Fibroblast of lung (primary cell): ENCODE data around the gene MTERF4. TPM values are rescaled to one million over a fixed set of nuclear protein-coding genes. Genes with fewer than 3 reads are reported as not detected.

Experiments used
- DNase-seq, 2 donors: peaks; one replicate each; pipeline versions ENCODE4 v3.0.0 to v3.0.0-alpha.2; 2010; ENCODE audit warnings: low read depth in 2 of 2
- H2AFZ ChIP-seq: 2 replicates; pipeline ENCODE4 v1.5.1; 2012; ENCODE audit warnings: low read length, control low read depth, inconsistent platforms
- H3K27ac ChIP-seq: 2 replicates; pipeline ENCODE4 v1.5.1; 2011; ENCODE audit warnings: low read length, control low read depth; ENCODE audit not compliant: insufficient read depth
- H3K27me3 ChIP-seq: 2 replicates; pipeline ENCODE4 v1.5.1; 2011; ENCODE audit warnings: mild to moderate bottlenecking, low read length; ENCODE audit not compliant: control insufficient read depth, insufficient read depth
- H3K36me3 ChIP-seq: 2 replicates; pipeline ENCODE4 v1.5.1; 2011; ENCODE audit warnings: low read length; ENCODE audit not compliant: control insufficient read depth, insufficient read depth
- H3K4me1 ChIP-seq: 2 replicates; pipeline ENCODE4 v1.5.1; 2011; ENCODE audit warnings: low read length; ENCODE audit not compliant: control insufficient read depth, insufficient read depth; ENCODE audit errors: extremely low read depth
- H3K4me2 ChIP-seq: 2 replicates; pipeline ENCODE4 v1.5.1; 2011; ENCODE audit warnings: low read length, control low read depth; ENCODE audit not compliant: insufficient read depth; ENCODE audit errors: extremely low read depth
- H3K4me3 ChIP-seq, 4 experiments: fragments of 200-600 bp in 1 of 4; sonication (generic) in 1 of 4; replicated peaks in 1 of 4; 2 replicates each; pipeline ENCODE4 v1.5.1; 2011 to 2016; ENCODE audit warnings: low read length in 4 of 4, low read depth in 3 of 4, mild to moderate bottlenecking in 3 of 4, control low read depth in 2 of 4, inconsistent platforms in 1 of 4, mixed read lengths in 1 of 4; ENCODE audit not compliant: insufficient read depth in 1 of 4; ENCODE audit errors: control extremely low read depth in 1 of 4
- H3K79me2 ChIP-seq: 2 replicates; pipeline ENCODE4 v1.5.1; 2012; ENCODE audit warnings: mild to moderate bottlenecking, low read length, inconsistent platforms; ENCODE audit not compliant: control insufficient read depth, insufficient read depth
- H3K9ac ChIP-seq: 2 replicates; pipeline ENCODE4 v1.5.1; 2011; ENCODE audit warnings: mild to moderate bottlenecking, low read length, control low read depth; ENCODE audit not compliant: insufficient read depth
- H3K9me3 ChIP-seq: 2 replicates; pipeline ENCODE4 v1.5.1; 2012; ENCODE audit warnings: low read depth, low read length; ENCODE audit not compliant: control insufficient read depth, insufficient read depth
- H4K20me1 ChIP-seq: 2 replicates; pipeline ENCODE4 v1.5.1; 2011; ENCODE audit warnings: low read length; ENCODE audit not compliant: control insufficient read depth, insufficient read depth; ENCODE audit errors: extremely low read depth
- EZH2 ChIP-seq: IDR thresholded peaks from 2 replicates; pipeline ENCODE4 v1.5.1; 2012; ENCODE audit warnings: low read length, control low read depth, mild to moderate bottlenecking; ENCODE audit errors: missing control alignments
- polyA plus RNA-seq, 2 donors: library from polyadenylated mRNA; depleted of rRNA in 1 of 2; stranded (reverse) in 1 of 2; unstranded in 1 of 2; fragments of >200 nt; gene quantifications; 2 replicates each; pipeline ENCODE4 v1.2.1, GENCODE V29; 2011 to 2012; ENCODE audit warnings: missing spikeins in 1 of 2
- total RNA-seq: library from RNA; depleted of rRNA; stranded (reverse); fragments of >200 nt; gene quantifications from 2 replicates; pipeline ENCODE4 v1.2.1, GENCODE V29; 2014
- TF ChIP-seq, protein P1 (sequence below), 2 donors: IDR thresholded peaks in 1 of 2; conservative IDR thresholded peaks in 1 of 2; 1 replicate in 1 of 2; 2 replicates in 1 of 2; pipeline ENCODE4 v1.5.1; 2011 to 2012; ENCODE audit warnings: low read length in 2 of 2, control low read depth in 1 of 2, inconsistent platforms in 1 of 2, low read depth in 1 of 2, mild to moderate bottlenecking in 1 of 2

Gene MTERF4
- total and polyA plus RNA-seq, 2 donors (not counting 1 experiment from before 2014, with no cell fraction given): 31.7 to 35.5 TPM

- Histone ChIP-seq H3K79me2 (no peaks in the 10 kb centered on the region), H2AFZ (no peak overlapping the region), H4K20me1 (no peaks in the 10 kb centered on the region), H3K4me1 (no peaks in the 10 kb centered on the region), H3K4me3 (no peak overlapping the region), H3K36me3 (peaks cover 4% of the 10 kb centered on the region), H3K27me3 (no peaks in the 10 kb centered on the region), H3K9me3 (no peaks in the 10 kb centered on the region), H3K9ac (no peak overlapping the region), H3K27ac (no peak overlapping the region), H3K4me2 (no peak overlapping the region)
- DNase-seq: no peak
- TF ChIP-seq, protein P1, sequence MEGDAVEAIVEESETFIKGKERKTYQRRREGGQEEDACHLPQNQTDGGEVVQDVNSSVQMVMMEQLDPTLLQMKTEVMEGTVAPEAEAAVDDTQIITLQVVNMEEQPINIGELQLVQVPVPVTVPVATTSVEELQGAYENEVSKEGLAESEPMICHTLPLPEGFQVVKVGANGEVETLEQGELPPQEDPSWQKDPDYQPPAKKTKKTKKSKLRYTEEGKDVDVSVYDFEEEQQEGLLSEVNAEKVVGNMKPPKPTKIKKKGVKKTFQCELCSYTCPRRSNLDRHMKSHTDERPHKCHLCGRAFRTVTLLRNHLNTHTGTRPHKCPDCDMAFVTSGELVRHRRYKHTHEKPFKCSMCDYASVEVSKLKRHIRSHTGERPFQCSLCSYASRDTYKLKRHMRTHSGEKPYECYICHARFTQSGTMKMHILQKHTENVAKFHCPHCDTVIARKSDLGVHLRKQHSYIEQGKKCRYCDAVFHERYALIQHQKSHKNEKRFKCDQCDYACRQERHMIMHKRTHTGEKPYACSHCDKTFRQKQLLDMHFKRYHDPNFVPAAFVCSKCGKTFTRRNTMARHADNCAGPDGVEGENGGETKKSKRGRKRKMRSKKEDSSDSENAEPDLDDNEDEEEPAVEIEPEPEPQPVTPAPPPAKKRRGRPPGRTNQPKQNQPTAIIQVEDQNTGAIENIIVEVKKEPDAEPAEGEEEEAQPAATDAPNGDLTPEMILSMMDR (conservative IDR thresholded peaks at IDR 0.05 in 1 of 2, IDR thresholded peaks at IDR 0.05 in 1 of 2; ENCODE audit: low read depth in 1 of 2, low read length in 2 of 2): no peak
- no peak for TF ChIP-seq EZH2
Measured at GRCh38 chr2:241063093-241063551, 39.0 kb downstream of the MTERF4 start.

DNA sequence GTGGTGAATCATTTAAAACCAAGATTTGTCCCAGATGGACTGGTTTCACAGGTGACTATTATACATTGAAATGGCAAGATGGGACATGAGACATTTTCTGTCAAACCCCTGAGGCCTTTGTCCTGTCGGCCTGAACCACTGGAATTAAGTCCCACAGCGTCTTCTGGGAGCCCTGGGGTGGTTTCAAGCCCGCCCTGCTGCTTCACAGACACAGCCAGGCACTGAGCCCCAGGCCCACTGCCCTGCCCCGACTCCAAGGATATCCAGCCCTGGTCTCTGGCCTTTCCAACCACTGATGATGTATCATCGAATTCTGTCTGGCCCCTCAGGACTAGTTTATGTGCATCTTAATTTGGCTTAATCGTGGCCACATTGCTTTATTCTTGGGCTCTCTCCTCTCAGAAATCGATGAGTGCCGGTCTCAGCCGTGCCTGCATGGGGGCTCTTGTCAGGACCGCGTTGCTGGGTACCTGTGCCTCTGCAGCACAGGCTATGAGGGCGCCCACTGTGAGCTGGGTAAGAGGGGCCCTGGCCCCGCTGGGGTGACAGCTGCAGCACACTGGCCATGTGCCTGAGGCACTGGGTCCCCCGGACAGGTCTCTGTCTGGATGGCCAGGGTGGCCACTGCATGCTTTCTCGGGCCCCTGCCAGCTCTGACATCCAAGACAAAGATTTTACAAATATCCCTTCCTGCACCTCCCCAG, 39.5 kb downstream of the MTERF4 start:
- Histone ChIP-seq H3K27ac (no peak overlapping the region), H2AFZ (no peak overlapping the region), H4K20me1 (no peaks in the 10 kb centered on the region), H3K36me3 (peaks cover 4% of the 10 kb centered on the region), H3K4me1 (no peaks in the 10 kb centered on the region), H3K4me3 (no peak overlapping the region), H3K79me2 (no peaks in the 10 kb centered on the region), H3K4me2 (no peak overlapping the region), H3K27me3 (no peaks in the 10 kb centered on the region), H3K9me3 (no peaks in the 10 kb centered on the region), H3K9ac (no peak overlapping the region)
- no peak for DNase-seq
- TF ChIP-seq, protein P1 (conservative IDR thresholded peaks at IDR 0.05 in 1 of 2, IDR thresholded peaks at IDR 0.05 in 1 of 2; ENCODE audit: low read depth in 1 of 2, low read length in 2 of 2): no peak
- no peak for TF ChIP-seq EZH2

DNA sequence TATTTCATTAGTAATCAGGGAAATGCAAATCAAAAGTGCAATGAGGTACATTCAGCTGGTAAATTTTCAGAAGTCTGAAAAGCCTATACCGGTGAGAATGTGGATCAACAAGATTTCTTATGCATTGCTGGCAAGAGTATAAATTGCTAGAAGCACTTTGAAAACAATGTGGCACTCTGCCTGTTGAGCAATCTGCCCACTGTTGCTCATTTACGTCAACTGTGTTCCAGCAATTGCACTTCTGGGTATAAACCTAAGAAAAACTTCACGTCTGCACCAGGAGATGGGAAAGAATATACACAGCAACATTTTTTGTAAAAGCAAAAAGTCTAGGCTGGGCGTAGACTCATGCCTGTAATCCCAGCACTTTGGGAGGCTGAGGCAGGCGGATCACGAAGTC, 40.8 kb downstream of the MTERF4 start:
- no peaks in the 10 kb centered on the region for H4K20me1 ChIP-seq
- no peaks in the 10 kb centered on the region for H3K79me2 ChIP-seq
- peak in 1 of 2 donors; percentile 89 for DNase-seq
- TF ChIP-seq EZH2: no peak
- TF ChIP-seq, protein P1 (conservative IDR thresholded peaks at IDR 0.05 in 1 of 2, IDR thresholded peaks at IDR 0.05 in 1 of 2; ENCODE audit: low read depth in 1 of 2, low read length in 2 of 2): no peak
- H3K27me3 ChIP-seq: no peaks in the 10 kb centered on the region
- no peak overlapping the region for H2AFZ ChIP-seq
- H3K36me3 ChIP-seq: peaks cover 3% of the 10 kb centered on the region
- no peaks in the 10 kb centered on the region for H3K9me3 ChIP-seq
- no peaks in the 10 kb centered on the region for H3K4me1 ChIP-seq
- H3K27ac ChIP-seq: no peak overlapping the region
- no peak overlapping the region for H3K4me3 ChIP-seq
- no peak overlapping the region for H3K9ac ChIP-seq
- H3K4me2 ChIP-seq: no peak overlapping the region
